Purkinje cell (primary cell): ENCODE data around the gene PPIP5K2. TPM values are rescaled to one million over a fixed set of nuclear protein-coding genes. Genes with fewer than 3 reads are reported as not detected.

Experiments used
- polyA plus RNA-seq: library from polyadenylated mRNA; unstranded; fragments of >200 nt; fragmentation: Nextera tagmentation; gene quantifications from 2 replicates; pipeline ENCODE4 v1.2.1, GENCODE V29; 2014

PPIP5K2 gene
- 54.6 and 57.9 TPM in 2 replicates for polyA plus RNA-seq

GRCh38 chr5:103119765-103120606 lies at the start of gene PPIP5K2, which contains the start of gene GIN1:
Gene PPIP5K2, plus strand, starts transcription at chr5:103120301. Its CDS starts 9,289 bp downstream, at chr5:103129590.
Gene GIN1, minus strand, starts transcription at chr5:103120138. Its CDS starts 11,431 bp downstream, at chr5:103108707.

DNA sequence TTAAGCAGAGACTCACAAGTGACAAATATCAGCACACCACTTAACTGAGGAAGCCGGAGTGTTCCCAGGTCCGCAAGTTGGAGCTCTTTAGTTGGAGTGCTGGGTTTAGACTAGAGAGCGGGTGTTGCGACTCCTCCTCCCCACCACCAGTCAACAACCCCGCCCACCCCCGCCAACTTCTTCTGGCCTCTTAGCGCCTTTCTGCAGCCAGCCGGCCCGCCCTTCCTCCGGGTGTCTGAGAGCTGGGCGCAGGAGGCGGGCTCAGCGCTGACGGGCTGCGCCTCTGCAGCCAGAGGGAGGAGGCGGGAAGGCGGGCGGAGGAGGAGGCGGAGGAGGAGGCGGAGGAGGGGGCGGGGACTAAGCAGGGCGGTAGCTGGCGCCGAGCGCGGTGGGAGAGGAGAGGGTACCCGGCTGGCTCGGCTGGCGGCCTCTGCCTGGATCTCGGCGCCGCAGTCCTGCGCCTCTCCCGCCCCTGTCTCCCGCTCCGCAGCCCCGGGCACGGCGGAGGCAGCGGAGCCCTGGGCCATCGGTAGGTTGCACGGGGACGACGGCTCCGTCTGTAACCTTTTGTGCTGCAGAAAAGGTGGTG lies 138.4 kb downstream of the PPIP5K2 start, which contains the start of gene MACIR:
TSS of gene MACIR (plus strand) at position 396 of the 589 bp plus-strand sequence. CDS start 17,157 bp downstream, outside the sequence.

Other genes with a start within 250 kb of the PPIP5K2 start
- 9.6 and 13.6 TPM in 2 replicates for gene GIN1, start 163 bp upstream of the PPIP5K2 start, polyA plus RNA-seq
- gene MACIR, start 138.5 kb downstream of the PPIP5K2 start, polyA plus RNA-seq: 72.4 and 81.2 TPM in 2 replicates